BLaER1 treated with 17β-estradiol and CSF1 and Interleukin-3, amounts not matched to agents 10 nM and 100 nM (cell line): ENCODE data around the gene CDC37.
"Not testable (repeated sequence)": the region's sequence is repeated elsewhere in the genome, so short reads cannot be mapped to it uniquely, and the experiment has no call there.

Experiments
- H3K27ac ChIP-seq, 11 experiments: shearing (Covaris generic); formaldehyde crosslinking; 2 replicates each; pipeline ENCODE4 v1.8.1; 2022
- H3K27me3 ChIP-seq, 11 experiments: shearing (Covaris generic); formaldehyde crosslinking; 2 replicates each; pipeline ENCODE4 v1.8.1; 2022
- H3K36me3 ChIP-seq, 11 experiments: shearing (Covaris generic); formaldehyde crosslinking; 2 replicates each; pipeline ENCODE4 v1.8.1; 2022
- H3K4me1 ChIP-seq, 10 experiments: shearing (Covaris generic); formaldehyde crosslinking; 2 replicates each; pipeline ENCODE4 v1.8.1; 2022
- H3K4me2 ChIP-seq, 11 experiments: shearing (Covaris generic); formaldehyde crosslinking; 2 replicates each; pipeline ENCODE4 v1.8.1; 2022
- H3K4me3 ChIP-seq, 10 experiments: shearing (Covaris generic); formaldehyde crosslinking; 2 replicates each; pipeline ENCODE4 v1.8.1; 2022
- H3K9ac ChIP-seq, 11 experiments: shearing (Covaris generic); formaldehyde crosslinking; 2 replicates each; pipeline ENCODE4 v1.8.1; 2022
- H3K9me3 ChIP-seq, 11 experiments: shearing (Covaris generic); formaldehyde crosslinking; replicated peaks in 1 of 11; 2 replicates each; pipeline ENCODE4 v1.8.1; 2022
- H4K20me1 ChIP-seq, 11 experiments: shearing (Covaris generic); formaldehyde crosslinking; 2 replicates each; pipeline ENCODE4 v1.8.1; 2022
- Cebpa-rat ChIP-seq, 11 experiments: shearing (Covaris generic); IDR thresholded peaks; 2 replicates each; pipeline ENCODE4 v1.8.1; 2022

Gene CDC37

DNA sequence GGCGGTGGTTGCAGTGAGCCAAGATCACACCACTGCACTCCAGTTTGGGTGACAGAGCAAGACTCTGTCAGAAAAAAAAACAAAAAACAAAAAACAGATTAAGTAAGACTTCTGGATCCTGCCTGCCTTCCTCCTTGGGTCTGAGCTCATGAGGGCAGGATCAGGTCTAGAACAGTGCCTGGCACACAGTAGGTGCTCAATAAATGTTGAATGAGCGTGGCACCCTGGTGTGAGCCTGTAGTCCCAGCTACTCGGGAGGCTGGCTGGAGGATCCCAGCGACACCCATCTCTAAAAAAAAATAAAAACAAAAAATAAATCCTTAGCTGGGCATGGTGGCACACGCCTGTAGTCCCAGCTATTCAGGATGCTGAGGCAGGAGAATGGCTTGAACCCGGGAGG is 2.8 kb upstream of the CDC37 start:
- no peak for TF ChIP-seq Cebpa-rat (IDR thresholded peaks at IDR 0.05)
- peaks cover under 1 to 25% (median 15%) of the 10 kb centered on the region in 11 experiments; a peak in 20 of 22 replicates for H4K20me1 ChIP-seq
- H3K4me2 ChIP-seq: peak overlapping the region; percentile 93 to 100 (median 98)
- H3K27me3 ChIP-seq: no peaks in the 10 kb centered on the region
- no peak overlapping the region for H3K4me3 ChIP-seq
- H3K4me1 ChIP-seq: peaks cover 73 to 82% (median 78%) of the 10 kb centered on the region in 10 experiments
- no peaks in the 10 kb centered on the region for H3K9me3 ChIP-seq
- H3K27ac ChIP-seq: peak overlapping the region in 9 of 11 experiments; percentile 37 to 92 (median 80); a peak in 16 of 22 replicates
- H3K9ac ChIP-seq: peak overlapping the region in 6 of 11 experiments; percentile 3 to 90 (median 26); a peak in 5 of 22 replicates
- peaks cover 0 to 8% (median 5%) of the 10 kb centered on the region in 11 experiments; a peak in 11 of 22 replicates for H3K36me3 ChIP-seq

DNA sequence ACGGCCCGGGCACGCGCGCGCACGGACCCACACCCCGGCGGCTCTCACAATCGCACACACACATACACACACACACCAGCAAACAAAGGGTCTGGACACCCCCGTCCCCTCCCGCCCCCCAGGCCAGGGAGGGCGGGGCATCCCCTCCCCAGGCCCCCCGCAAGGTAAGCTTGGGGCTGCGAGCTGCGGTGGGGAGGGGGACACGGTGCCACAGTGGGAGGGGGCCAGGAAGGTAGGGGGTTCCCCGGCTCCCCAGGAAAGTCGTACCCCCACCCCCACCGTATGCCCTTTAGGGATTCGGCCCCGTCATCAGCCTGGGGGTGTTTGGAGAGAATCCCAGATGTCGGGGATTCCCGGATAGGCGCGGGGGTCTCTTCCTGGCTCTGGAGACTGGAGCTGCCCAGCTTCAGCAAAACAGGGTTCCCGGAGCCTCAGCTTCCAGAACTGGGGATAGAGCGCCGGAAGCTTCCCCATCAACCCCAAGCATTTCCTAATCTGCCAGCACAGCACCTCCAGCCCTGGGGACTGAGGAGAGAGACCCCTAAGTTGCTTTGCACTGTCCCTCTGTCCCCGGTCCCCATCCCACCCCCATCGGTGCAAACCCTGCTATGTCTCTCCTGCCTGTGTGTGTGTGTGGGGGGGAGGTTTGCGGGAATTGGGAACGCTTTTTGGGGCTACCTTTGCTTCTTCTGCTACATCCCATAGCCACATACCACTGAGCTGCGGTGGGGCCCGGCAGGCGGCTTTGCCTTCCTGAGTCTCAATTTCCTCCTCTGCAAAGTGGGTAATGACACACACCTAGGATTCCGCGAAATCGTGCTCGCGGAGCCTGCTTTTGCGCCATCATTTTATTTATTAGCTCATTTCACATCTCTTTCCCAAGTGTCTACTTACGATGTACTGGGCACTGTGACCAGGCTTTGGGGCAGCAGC is 1.8 kb upstream of the CDC37 start:
- no peaks in the 10 kb centered on the region for H3K27me3 ChIP-seq
- no peak for TF ChIP-seq Cebpa-rat (IDR thresholded peaks at IDR 0.05)
- H3K4me2 ChIP-seq: peak overlapping the region; percentile 93 to 100 (median 98)
- H3K36me3 ChIP-seq: peaks cover 4 to 18% (median 15%) of the 10 kb centered on the region in 11 experiments; a peak in 19 of 22 replicates
- H3K4me3 ChIP-seq: peak overlapping the region; percentile 84 to 100 (median 92)
- H3K9ac ChIP-seq: peak overlapping the region; percentile 88 to 97 (median 91); a peak in 20 of 22 replicates
- peak overlapping the region in 10 of 11 experiments; percentile 51 to 92 (median 80); a peak in 17 of 22 replicates for H3K27ac ChIP-seq
- H3K4me1 ChIP-seq: peaks cover 73 to 82% (median 78%) of the 10 kb centered on the region in 10 experiments
- H3K9me3 ChIP-seq: no peaks in the 10 kb centered on the region
- H4K20me1 ChIP-seq: peaks cover 11 to 36% (median 25%) of the 10 kb centered on the region in 11 experiments; a peak in 21 of 22 replicates

DNA sequence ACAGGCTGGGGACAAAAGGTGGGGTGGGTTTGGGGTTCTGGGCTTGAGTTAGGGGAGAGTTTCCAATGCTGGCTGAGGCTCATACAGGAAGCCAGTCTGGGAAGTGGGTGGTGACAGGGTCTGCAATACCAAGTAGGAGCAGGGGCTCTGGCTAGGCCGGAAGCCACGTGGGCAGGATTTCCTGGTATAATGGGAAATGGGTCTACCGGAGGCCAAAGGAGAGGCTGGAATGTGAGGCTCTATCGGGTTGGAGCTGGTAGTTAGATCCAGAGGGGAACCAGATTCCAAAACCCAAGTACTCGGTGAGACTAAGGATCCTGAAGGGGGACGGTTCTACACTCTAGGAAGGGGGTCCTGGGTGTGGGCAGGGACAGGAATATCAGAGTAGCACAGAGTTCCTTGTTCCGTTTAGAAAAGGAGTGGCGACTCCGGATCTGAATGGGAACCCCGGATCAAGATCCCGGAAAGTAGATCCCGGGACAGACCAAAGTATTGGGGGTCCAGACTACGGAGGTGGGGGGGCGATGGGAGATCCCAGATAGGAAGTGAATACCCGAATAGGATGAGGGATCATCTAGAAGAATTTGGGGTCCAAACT is 802 bp downstream of the CDC37 start:
- peaks cover 64 to 77% (median 73%) of the 10 kb centered on the region in 10 experiments for H3K4me1 ChIP-seq
- H3K36me3 ChIP-seq: peaks cover 28 to 44% (median 36%) of the 10 kb centered on the region in 11 experiments; a peak in 21 of 22 replicates
- peak overlapping the region; percentile 91 to 99 (median 96) for H3K4me2 ChIP-seq
- no peak for TF ChIP-seq Cebpa-rat (IDR thresholded peaks at IDR 0.05)
- H4K20me1 ChIP-seq: peaks cover 37 to 62% (median 52%) of the 10 kb centered on the region in 11 experiments
- peak overlapping the region; percentile 76 to 92 (median 80) for H3K27ac ChIP-seq
- H3K9ac ChIP-seq: peak overlapping the region; percentile 88 to 97 (median 91)
- peak overlapping the region; percentile 84 to 100 (median 92) for H3K4me3 ChIP-seq
- H3K27me3 ChIP-seq: no peaks in the 10 kb centered on the region
- no peaks in the 10 kb centered on the region for H3K9me3 ChIP-seq

GRCh38 chr19:10399878-10400277 is 3.5 kb downstream of the CDC37 start:
- Histone ChIP-seq H3K36me3 (peaks cover 52 to 69% (median 60%) of the 10 kb centered on the region in 11 experiments), H3K9ac (peak overlapping the region in 10 of 11 experiments; percentile 18 to 97 (median 88); a peak in 16 of 22 replicates), H3K4me1 (peaks cover 38 to 50% (median 46%) of the 10 kb centered on the region in 10 experiments), H3K27me3 (no peaks in the 10 kb centered on the region), H4K20me1 (peaks cover 54 to 86% (median 72%) of the 10 kb centered on the region in 11 experiments), H3K27ac (peak overlapping the region in 5 of 11 experiments; percentile 2 to 47 (median 14); a peak in 1 of 22 replicates), H3K4me2 (peak overlapping the region; percentile 91 to 99 (median 96)), H3K9me3 (no peaks in the 10 kb centered on the region), H3K4me3 (peak overlapping the region in 2 of 10 experiments; percentile 9 to 89; a peak in 3 of 20 replicates)
- no peak for TF ChIP-seq Cebpa-rat (IDR thresholded peaks at IDR 0.05)

DNA sequence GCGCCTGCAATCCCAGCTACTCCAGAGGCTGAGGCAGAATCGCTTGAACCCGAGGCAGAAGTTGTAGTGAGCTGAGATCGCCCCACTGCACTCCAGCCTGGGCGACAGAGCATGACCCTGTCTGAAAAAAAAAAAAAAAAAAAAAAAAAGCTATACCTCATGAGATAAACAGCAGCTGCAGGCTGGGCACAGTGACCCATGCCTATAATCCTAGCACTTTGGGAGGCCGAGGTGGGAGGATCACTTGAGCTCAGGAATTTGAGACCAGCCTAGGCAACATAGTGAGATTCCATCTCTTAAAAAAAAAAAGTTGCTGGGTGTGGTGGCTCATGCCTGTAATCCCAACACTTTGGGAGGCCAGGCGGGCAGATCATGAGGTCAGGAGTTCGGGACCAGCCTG is 4.0 kb downstream of the CDC37 start:
- not testable (repeated sequence) for H3K4me3 ChIP-seq, H3K27me3 ChIP-seq, H3K9me3 ChIP-seq
- peaks cover 36 to 47% (median 44%) of the 10 kb centered on the region in 10 experiments for H3K4me1 ChIP-seq
- peak overlapping the region in 10 of 11 experiments; percentile 21 to 97 (median 70); a peak in 12 of 22 replicates for H3K9ac ChIP-seq
- peaks cover 54 to 89% (median 77%) of the 10 kb centered on the region in 11 experiments for H4K20me1 ChIP-seq
- H3K36me3 ChIP-seq: peaks cover 57 to 74% (median 66%) of the 10 kb centered on the region in 11 experiments
- H3K4me2 ChIP-seq: peak overlapping the region in 10 of 11 experiments; percentile 91 to 99 (median 96); a peak in 17 of 22 replicates
- peak overlapping the region in 3 of 11 experiments; percentile 19 to 35 (median 25); a peak in 2 of 22 replicates for H3K27ac ChIP-seq

- TF ChIP-seq Cebpa-rat (IDR thresholded peaks at IDR 0.05): no peak
- Histone ChIP-seq H3K9me3 (no peaks in the 10 kb centered on the region), H3K4me1 (peaks cover 36 to 45% (median 43%) of the 10 kb centered on the region in 10 experiments), H3K4me2 (peak overlapping the region in 9 of 11 experiments; percentile 91 to 99 (median 96); a peak in 13 of 22 replicates), H3K9ac (peak overlapping the region in 10 of 11 experiments; percentile 3 to 97 (median 49); a peak in 13 of 22 replicates), H3K27ac (peak overlapping the region in 4 of 11 experiments; percentile 17 to 35 (median 22); a peak in 3 of 22 replicates), H3K36me3 (peaks cover 62 to 79% (median 71%) of the 10 kb centered on the region in 11 experiments), H3K4me3 (no peak overlapping the region), H4K20me1 (peaks cover 54 to 92% (median 82%) of the 10 kb centered on the region in 11 experiments), H3K27me3 (no peaks in the 10 kb centered on the region)
Observed at GRCh38 chr19:10398819-10399218, 4.5 kb downstream of the CDC37 start.

DNA sequence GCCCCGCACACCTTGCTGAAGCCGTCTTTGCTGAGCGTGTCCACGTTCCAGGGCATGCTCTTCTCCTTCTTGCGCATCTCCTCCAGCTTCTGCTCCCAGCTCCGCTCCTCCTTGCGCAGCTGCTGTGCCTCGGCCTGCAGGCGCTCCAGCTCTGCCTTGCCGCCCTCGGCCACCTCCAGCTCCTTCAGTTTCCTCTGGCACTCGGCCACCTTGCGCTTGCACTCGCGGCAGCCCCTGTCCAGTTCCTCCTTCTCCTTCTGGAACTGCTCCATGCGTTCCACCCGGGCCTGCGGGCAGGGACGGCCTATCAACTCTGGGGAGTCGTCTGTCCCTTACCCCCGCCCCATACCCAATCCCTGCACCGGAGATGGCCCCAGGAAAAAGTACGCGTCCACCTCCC is 7.4 kb downstream of the CDC37 start:
- peaks cover 86 to 99% (median 95%) of the 10 kb centered on the region in 11 experiments for H3K36me3 ChIP-seq
- H4K20me1 ChIP-seq: peaks cover 50 to 100% (median 86%) of the 10 kb centered on the region in 11 experiments

GRCh38 chr19:10395436-10395835 is 7.9 kb downstream of the CDC37 start:
- no peak for TF ChIP-seq Cebpa-rat (IDR thresholded peaks at IDR 0.05)
- peaks cover 18 to 24% (median 23%) of the 10 kb centered on the region in 10 experiments for H3K4me1 ChIP-seq
- no peak overlapping the region for H3K4me2 ChIP-seq
- H3K9me3 ChIP-seq: no peaks in the 10 kb centered on the region
- no peak overlapping the region for H3K27ac ChIP-seq
- no peak overlapping the region for H3K4me3 ChIP-seq
- no peak overlapping the region for H3K9ac ChIP-seq
- no peaks in the 10 kb centered on the region for H3K27me3 ChIP-seq
- peaks cover 45 to 100% (median 86%) of the 10 kb centered on the region in 11 experiments for H4K20me1 ChIP-seq
- H3K36me3 ChIP-seq: peaks cover 85 to 99% (median 96%) of the 10 kb centered on the region in 11 experiments

More for the DNA sequence above, 7.4 kb downstream of the CDC37 start:
- Histone ChIP-seq H3K4me1 (peaks cover 23 to 29% (median 28%) of the 10 kb centered on the region in 10 experiments), H3K9ac (no peak overlapping the region), H3K4me3 (no peak overlapping the region), H3K27me3 (no peaks in the 10 kb centered on the region), H3K4me2 (no peak overlapping the region), H3K9me3 (no peaks in the 10 kb centered on the region), H3K27ac (no peak overlapping the region)
- no peak for TF ChIP-seq Cebpa-rat (IDR thresholded peaks at IDR 0.05)
